ENCODE results near the gene ADORA2B. TPM values are rescaled to one million over a fixed set of nuclear protein-coding genes. Genes with fewer than 3 reads are reported as not detected.
A peak's percentile ranks its signal among the peaks of the same experiment; 100 is the strongest.

The ADORA2B gene
- total and polyA plus RNA-seq, 12 donors: 0.18 to 2.0 (median 0.64) TPM

DNA sequence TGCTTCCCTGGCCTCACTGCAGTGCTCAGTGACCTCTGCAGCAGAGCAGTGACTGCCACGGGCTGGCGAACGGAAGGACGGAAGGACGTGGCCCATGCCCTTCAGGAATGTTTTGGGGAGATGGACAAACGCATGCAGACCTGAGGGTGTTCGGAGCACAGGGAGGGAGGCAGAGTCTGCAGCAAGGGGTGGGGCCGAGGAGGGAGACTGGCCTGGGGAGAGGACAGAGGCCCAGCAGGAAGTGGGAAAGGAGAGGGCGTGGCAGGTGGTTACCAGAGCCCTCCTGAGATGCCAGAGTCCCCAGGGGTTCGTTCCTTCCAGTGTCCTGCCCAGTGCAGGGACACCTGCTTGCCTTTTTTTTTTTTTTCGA, 21.9 kb downstream of the ADORA2B start:
- H3K9me3 ChIP-seq: no peaks in the 10 kb centered on the region
- peak overlapping the region in 8 of 10 donors; percentile 16 to 71 (median 47) for H3K27ac ChIP-seq
- TF ChIP-seq, protein P1, sequence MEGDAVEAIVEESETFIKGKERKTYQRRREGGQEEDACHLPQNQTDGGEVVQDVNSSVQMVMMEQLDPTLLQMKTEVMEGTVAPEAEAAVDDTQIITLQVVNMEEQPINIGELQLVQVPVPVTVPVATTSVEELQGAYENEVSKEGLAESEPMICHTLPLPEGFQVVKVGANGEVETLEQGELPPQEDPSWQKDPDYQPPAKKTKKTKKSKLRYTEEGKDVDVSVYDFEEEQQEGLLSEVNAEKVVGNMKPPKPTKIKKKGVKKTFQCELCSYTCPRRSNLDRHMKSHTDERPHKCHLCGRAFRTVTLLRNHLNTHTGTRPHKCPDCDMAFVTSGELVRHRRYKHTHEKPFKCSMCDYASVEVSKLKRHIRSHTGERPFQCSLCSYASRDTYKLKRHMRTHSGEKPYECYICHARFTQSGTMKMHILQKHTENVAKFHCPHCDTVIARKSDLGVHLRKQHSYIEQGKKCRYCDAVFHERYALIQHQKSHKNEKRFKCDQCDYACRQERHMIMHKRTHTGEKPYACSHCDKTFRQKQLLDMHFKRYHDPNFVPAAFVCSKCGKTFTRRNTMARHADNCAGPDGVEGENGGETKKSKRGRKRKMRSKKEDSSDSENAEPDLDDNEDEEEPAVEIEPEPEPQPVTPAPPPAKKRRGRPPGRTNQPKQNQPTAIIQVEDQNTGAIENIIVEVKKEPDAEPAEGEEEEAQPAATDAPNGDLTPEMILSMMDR (IDR thresholded peaks at IDR 0.05): no peak
- DNase-seq (no peak), ATAC-seq (peak in 6 of 8 donors; percentile 17 to 53 (median 38))
- peak overlapping the region in 1 of 10 donors; percentile 18 for H3K4me3 ChIP-seq
- WGBS, 2 donors: 57 to 58% methylated on average over 11 of the region's 11 CpGs
- no peaks in the 10 kb centered on the region for H3K27me3 ChIP-seq
- no peaks in the 10 kb centered on the region for H3K36me3 ChIP-seq
- peaks cover 0 to 27% (median 12%) of the 10 kb centered on the region in 9 donors for H3K4me1 ChIP-seq
- intact Hi-C loops (cut with DNase I): no loop called here

DNA sequence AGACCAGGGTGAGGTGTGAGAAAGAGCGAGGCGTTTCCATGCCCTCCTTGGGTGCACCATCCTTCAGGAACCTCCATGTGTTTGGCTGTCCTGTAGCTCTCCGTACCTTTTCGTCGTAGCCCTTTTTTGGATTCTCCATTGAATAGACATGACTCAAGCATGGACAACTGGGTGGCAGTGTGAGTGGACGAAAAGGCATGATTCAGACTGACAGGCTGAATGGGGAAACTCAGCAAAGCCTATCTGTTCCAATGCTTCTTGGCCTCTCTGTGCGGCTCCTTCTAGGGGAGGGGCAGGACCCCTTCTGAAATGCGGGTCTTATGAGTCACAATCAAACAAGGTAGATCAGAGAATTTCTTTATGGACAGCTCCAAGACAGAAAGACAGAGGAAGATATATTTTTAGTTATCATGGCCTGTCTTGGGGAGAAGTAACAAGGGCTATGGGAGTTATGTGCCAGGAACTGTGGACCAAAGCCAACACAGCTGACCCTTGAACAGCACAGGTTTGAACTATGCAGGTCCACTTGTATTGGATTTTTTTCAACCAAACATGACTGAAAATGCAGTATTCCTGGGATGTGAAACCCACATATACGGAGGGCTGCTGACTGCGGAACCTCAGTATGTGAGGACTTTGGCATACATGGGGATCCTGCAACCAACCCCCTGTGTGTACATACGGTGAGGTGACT, 22.9 kb downstream of the ADORA2B start:
- intact Hi-C loops (cut with DNase I): no loop called here
- H3K4me3 ChIP-seq: no peak overlapping the region
- no peak overlapping the region for H3K27ac ChIP-seq
- H3K9me3 ChIP-seq: no peaks in the 10 kb centered on the region
- ATAC-seq (no peak), DNase-seq (no peak)
- 91 to 93% methylated on average over 11 of the region's 11 CpGs for WGBS, 2 donors
- H3K4me1 ChIP-seq: peaks cover 0 to 27% (median 12%) of the 10 kb centered on the region in 9 donors
- TF ChIP-seq, protein P1 (IDR thresholded peaks at IDR 0.05): no peak
- H3K27me3 ChIP-seq: no peaks in the 10 kb centered on the region
- H3K36me3 ChIP-seq: no peaks in the 10 kb centered on the region

DNA sequence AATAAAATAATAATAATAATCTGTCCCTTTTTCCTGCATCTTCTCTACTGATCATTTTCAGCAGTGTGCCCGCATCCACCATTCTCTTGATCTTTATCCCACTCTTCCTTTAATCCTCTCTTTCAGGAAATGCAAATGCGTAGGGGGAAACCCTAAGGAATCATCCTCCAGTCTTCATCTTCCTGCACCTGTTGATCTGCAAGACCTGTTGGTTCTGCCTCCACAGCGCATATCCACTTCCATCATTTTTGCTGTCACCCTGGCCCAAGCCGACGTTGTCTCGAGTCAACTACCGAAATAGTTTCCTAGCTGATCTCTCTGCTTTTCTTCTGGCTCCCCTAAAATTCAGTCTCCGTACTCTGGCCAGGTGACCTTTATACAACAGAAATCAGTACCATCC, 24.5 kb downstream of the ADORA2B start:
- Histone ChIP-seq H3K9me3 (no peaks in the 10 kb centered on the region), H3K27ac (no peak overlapping the region), H3K27me3 (no peaks in the 10 kb centered on the region), H3K4me1 (peaks cover 0 to 27% (median 12%) of the 10 kb centered on the region in 9 donors), H3K4me3 (no peak overlapping the region), H3K36me3 (peaks cover 0 to 13% (median 0%) of the 10 kb centered on the region in 9 donors)
- WGBS, 2 donors: 93 to 96% methylated on average over 8 of the region's 8 CpGs
- DNase-seq (no peak), ATAC-seq (no peak)
- intact Hi-C loops (cut with DNase I): no loop called here
- TF ChIP-seq, protein P1 (IDR thresholded peaks at IDR 0.05): no peak

DNA sequence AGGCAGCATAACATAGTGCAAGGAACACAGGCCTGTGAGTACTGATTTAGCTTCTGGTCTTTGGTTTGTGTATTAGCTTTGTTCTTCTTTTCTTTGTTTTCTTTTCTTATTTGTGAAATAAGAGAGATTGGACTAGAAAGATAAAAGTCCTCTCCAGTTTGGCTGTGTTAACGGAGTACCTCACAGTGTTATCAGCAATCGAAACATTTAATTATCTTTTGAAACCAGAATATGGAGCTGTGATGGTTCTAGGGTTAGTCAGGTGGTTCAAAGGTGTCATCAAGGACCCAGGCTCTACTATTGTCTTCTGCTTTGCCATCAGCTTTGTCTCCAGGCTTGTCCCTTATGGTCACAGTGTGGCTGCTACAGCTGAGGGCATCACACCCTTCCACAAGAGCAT, 25.6 kb downstream of the ADORA2B start:
- intact Hi-C loops (cut with DNase I): no loop called here
- Histone ChIP-seq H3K36me3 (peaks cover 0 to 23% (median 0%) of the 10 kb centered on the region in 9 donors), H3K9me3 (no peaks in the 10 kb centered on the region), H3K4me3 (no peak overlapping the region), H3K27ac (no peak overlapping the region), H3K27me3 (no peaks in the 10 kb centered on the region), H3K4me1 (peaks cover 0 to 23% (median 12%) of the 10 kb centered on the region in 9 donors)
- TF ChIP-seq, protein P1 (IDR thresholded peaks at IDR 0.05): no peak
- no peak for ATAC-seq
- no peak for DNase-seq
- WGBS, 2 donors: 94 to 96% methylated on average over 2 of the region's 2 CpGs

Data from heart right ventricle (tissue), 16 donors.